Panc1 (cell line): ENCODE data around the gene CAMK1D. TPM values are rescaled to one million over a fixed set of nuclear protein-coding genes. Genes with fewer than 3 reads are reported as not detected.

ENCODE experiments used
- ATAC-seq: fragments of 200-7000 bp; cut with Tn5 transposase; 2 replicates; pipeline ENCODE4 v1.9.1; 2020; ENCODE audit warnings: mild to moderate bottlenecking, moderate library complexity
- BruUV-seq: library from RNA; stranded (reverse); fragments of 400-500 nt; replicated peaks from 2 replicates; lab custom pipeline; 2021; lab: Mats Ljungman, UMichigan
- CTCF ChIA-PET: fragments of 300-600 bp; sonication (Branson Sonifier 250); formaldehyde crosslinking; loops from one replicate; lab custom pipeline; 2022; ENCODE audit warnings: antibody characterized with exemption; lab: Charles Lee
- POLR2A ChIA-PET: fragments of 300-600 bp; sonication (Branson Sonifier 250); formaldehyde crosslinking; loops from one replicate; lab custom pipeline; 2022; ENCODE audit warnings: antibody characterized with exemption; lab: Charles Lee
- DNase-seq: peaks from one replicate; pipeline ENCODE4 v3.0.0-alpha.2; 2010; ENCODE audit warnings: low read depth, low spot score
- H3K27ac ChIP-seq: 2 replicates; pipeline ENCODE4 v1.5.1; 2011; ENCODE audit warnings: mild to moderate bottlenecking, low read length, inconsistent platforms
- H3K27me3 ChIP-seq: fragments of 200-500 bp; sonication (Bioruptor generic); 2 replicates; pipeline ENCODE4 v1.6.0; 2014; ENCODE audit warnings: low read length, inconsistent platforms; ENCODE audit not compliant: control insufficient read depth, insufficient read depth
- H3K36me3 ChIP-seq: fragments of 200-500 bp; sonication (Bioruptor generic); 2 replicates; pipeline ENCODE4 v1.5.1; 2014; ENCODE audit warnings: inconsistent platforms, mild to moderate bottlenecking, low read length, moderate library complexity; ENCODE audit not compliant: control insufficient read depth, insufficient read depth
- H3K4me1 ChIP-seq: 2 replicates; pipeline ENCODE4 v1.5.1; 2011; ENCODE audit warnings: inconsistent platforms, mild to moderate bottlenecking, low read length, moderate library complexity; ENCODE audit not compliant: control insufficient read depth, insufficient read depth
- H3K4me3 ChIP-seq, 2 experiments: 2 replicates each; pipeline ENCODE4 v1.5.1; 2011 to 2012; ENCODE audit warnings: low read depth in 2 of 2, low read length in 2 of 2, mild to moderate bottlenecking in 2 of 2, inconsistent platforms in 1 of 2, moderate library complexity in 1 of 2
- H3K9me3 ChIP-seq: fragments of 200-500 bp; sonication (Bioruptor generic); 2 replicates; pipeline ENCODE4 v1.5.1; 2014; ENCODE audit warnings: low read depth, mild to moderate bottlenecking, inconsistent platforms, low read length, moderate library complexity; ENCODE audit not compliant: control insufficient read depth, insufficient read depth
- CTCF ChIP-seq: fragments of 450-650 bp; IDR thresholded peaks from 2 replicates; pipeline ENCODE4 v1.5.1; 2017; ENCODE audit warnings: mild to moderate bottlenecking
- POLR2AphosphoS5 ChIP-seq: IDR thresholded peaks from 2 replicates; pipeline ENCODE4 v1.6.1; 2012; ENCODE audit warnings: mild to moderate bottlenecking, low read depth, low read length, moderate library complexity
- REST ChIP-seq, 2 experiments: IDR thresholded peaks; 2 replicates each; pipeline ENCODE4 v1.6.1; 2011 to 2012; ENCODE audit warnings: low read depth in 2 of 2, control low read depth in 1 of 2, low read length in 1 of 2, mild to moderate bottlenecking in 1 of 2, moderate library complexity in 1 of 2; ENCODE audit not compliant: insufficient read depth in 1 of 2
- SIN3A ChIP-seq: IDR thresholded peaks from 2 replicates; pipeline ENCODE4 v1.6.1; 2012; ENCODE audit warnings: low read depth, mild to moderate bottlenecking, low read length, moderate library complexity, borderline replicate concordance; ENCODE audit not compliant: insufficient read depth
- TCF7L2 ChIP-seq: IDR thresholded peaks from 2 replicates; pipeline ENCODE4 v1.6.1; 2011; ENCODE audit warnings: mild to moderate bottlenecking, low read depth, low read length, inconsistent platforms
- in situ Hi-C: cut with HindIII; loops from 2 replicates; pipeline ENCODE4 v1.10.0; 2016; ENCODE audit warnings: low sequenced_read_pairs, low pct_unique_long_range_greater_than_20kb
- intact Hi-C: fragments of 100-400 bp; cut with micrococcal nuclease; formaldehyde crosslinking; loops from one replicate; pipeline ENCODE4 v1.10.0; 2022; ENCODE audit not compliant: unreplicated experiment
- total RNA-seq: library from RNA; stranded (reverse); gene quantifications from one replicate; pipeline ENCODE4 v1.2.1, GENCODE V29; 2021; ENCODE audit not compliant: unreplicated experiment

CAMK1D gene
- total RNA-seq, 1 experiment from 2014 or later, result 5.7 TPM

GRCh38 chr10:12357525-12358151, 8.3 kb downstream of the CAMK1D start:
- intact Hi-C loops, result no loop called here
- H3K4me3 ChIP-seq, result no peak overlapping the region
- ATAC-seq, result no peak
- ChIA-PET POLR2A (no interaction called here), CTCF (no interaction called here)
- no peak for DNase-seq
- no peaks in the 10 kb centered on the region for H3K9me3 ChIP-seq
- H3K4me1 ChIP-seq, result no peaks in the 10 kb centered on the region
- TF ChIP-seq CTCF (no peak), POLR2AphosphoS5 (no peak), SIN3A (no peak)
- no peak overlapping the region for H3K27ac ChIP-seq
- in situ Hi-C loops, result no loop called here
- no peaks in the 10 kb centered on the region for H3K36me3 ChIP-seq
- BruUV-seq, result no TSS peak
- H3K27me3 ChIP-seq, result no peaks in the 10 kb centered on the region

GRCh38 chr10:12358863-12359564, 9.7 kb downstream of the CAMK1D start:
- Histone ChIP-seq H3K9me3 (no peaks in the 10 kb centered on the region), H3K36me3 (no peaks in the 10 kb centered on the region), H3K4me3 (no peak overlapping the region), H3K27me3 (no peaks in the 10 kb centered on the region), H3K4me1 (no peaks in the 10 kb centered on the region), H3K27ac (no peak overlapping the region)
- in situ Hi-C loops (no loop called here), intact Hi-C loops (no loop called here)
- POLR2A ChIA-PET, result interaction anchor here (0.6 kb wide), 1 partner anchor 352 kb away, joined by 6 read pairs; no protein-coding TSS in a partner anchor
- no peak for DNase-seq
- BruUV-seq, result no TSS peak
- TF ChIP-seq POLR2AphosphoS5 (no peak), REST (IDR thresholded peaks at IDR 0.05; ENCODE audit: insufficient read depth in 1 of 2, low read depth in 2 of 2, low read length in 1 of 2) (no peak), CTCF (no peak), SIN3A (no peak), TCF7L2 (no peak)
- CTCF ChIA-PET, result no interaction called here
- no peak for ATAC-seq
